ENCODE results near the gene SETD7. TPM values are rescaled to one million over a fixed set of nuclear protein-coding genes. Genes with fewer than 3 reads are reported as not detected.

Gene SETD7
- total RNA-seq, 1 donor = 99.5 TPM

GRCh38 chr4:139460565-139460964 is 95.5 kb downstream of the SETD7 start:
- no peak for DNase-seq (ENCODE audit: insufficient read length, low spot score, missing footprints)
- Histone ChIP-seq H3K4me2 (ENCODE audit: insufficient read depth, low read length) (no peak overlapping the region), H3K27ac (ENCODE audit: low read depth, low read length) (no peak overlapping the region), H3K4me3 (ENCODE audit: insufficient read depth, low read length) (no peak overlapping the region), H3K36me3 (ENCODE audit: insufficient read depth, low read length) (peaks cover 3% of the 10 kb centered on the region), H4K20me1 (ENCODE audit: insufficient read depth, low read length) (peaks cover 32% of the 10 kb centered on the region), H3K27me3 (ENCODE audit: insufficient read depth, low read length) (no peaks in the 10 kb centered on the region), H3K79me2 (ENCODE audit: insufficient read depth, low read length) (peaks cover 75% of the 10 kb centered on the region), H3K4me1 (ENCODE audit: insufficient read depth, low read length) (peaks cover 13% of the 10 kb centered on the region), H2AFZ (ENCODE audit: low read length) (no peak overlapping the region), H3K9me3 (ENCODE audit: low read depth, low read length) (no peaks in the 10 kb centered on the region)
- no peak for TF ChIP-seq CTCF (IDR thresholded peaks at IDR 0.05; ENCODE audit: extremely low read depth, low read depth, low read length)

GRCh38 chr4:139458999-139459398 is 97.0 kb downstream of the SETD7 start:
- no peak overlapping the region for H2AFZ ChIP-seq (ENCODE audit: low read length)
- no peaks in the 10 kb centered on the region for H3K27me3 ChIP-seq (ENCODE audit: insufficient read depth, low read length)
- H3K9me3 ChIP-seq (ENCODE audit: low read depth, low read length) = no peaks in the 10 kb centered on the region
- TF ChIP-seq CTCF (IDR thresholded peaks at IDR 0.05; ENCODE audit: extremely low read depth, low read depth, low read length) = no peak
- H3K79me2 ChIP-seq (ENCODE audit: insufficient read depth, low read length) = peaks cover 89% of the 10 kb centered on the region
- no peak for DNase-seq (ENCODE audit: insufficient read length, low spot score, missing footprints)
- peaks cover 23% of the 10 kb centered on the region for H3K4me1 ChIP-seq (ENCODE audit: insufficient read depth, low read length)
- H3K4me2 ChIP-seq (ENCODE audit: insufficient read depth, low read length) = no peak overlapping the region
- peaks cover 37% of the 10 kb centered on the region for H4K20me1 ChIP-seq (ENCODE audit: insufficient read depth, low read length)
- no peak overlapping the region for H3K27ac ChIP-seq (ENCODE audit: low read depth, low read length)
- H3K4me3 ChIP-seq (ENCODE audit: insufficient read depth, low read length) = no peak overlapping the region
- H3K36me3 ChIP-seq (ENCODE audit: insufficient read depth, low read length) = peaks cover 3% of the 10 kb centered on the region

- TF ChIP-seq CTCF (IDR thresholded peaks at IDR 0.05; ENCODE audit: extremely low read depth, low read depth, low read length) = no peak
- no peak overlapping the region for H3K27ac ChIP-seq (ENCODE audit: low read depth, low read length)
- H3K4me1 ChIP-seq (ENCODE audit: insufficient read depth, low read length) = peaks cover 23% of the 10 kb centered on the region
- H3K27me3 ChIP-seq (ENCODE audit: insufficient read depth, low read length) = no peaks in the 10 kb centered on the region
- H3K9me3 ChIP-seq (ENCODE audit: low read depth, low read length) = no peaks in the 10 kb centered on the region
- H3K4me2 ChIP-seq (ENCODE audit: insufficient read depth, low read length) = no peak overlapping the region
- DNase-seq (ENCODE audit: insufficient read length, low spot score, missing footprints) = no peak
- peaks cover 85% of the 10 kb centered on the region for H3K79me2 ChIP-seq (ENCODE audit: insufficient read depth, low read length)
- H3K4me3 ChIP-seq (ENCODE audit: insufficient read depth, low read length) = no peak overlapping the region
- peaks cover 3% of the 10 kb centered on the region for H3K36me3 ChIP-seq (ENCODE audit: insufficient read depth, low read length)
- no peak overlapping the region for H2AFZ ChIP-seq (ENCODE audit: low read length)
- H4K20me1 ChIP-seq (ENCODE audit: insufficient read depth, low read length) = peaks cover 37% of the 10 kb centered on the region
Observed at GRCh38 chr4:139458543-139458942, 97.5 kb downstream of the SETD7 start.

- H3K9me3 ChIP-seq (ENCODE audit: low read depth, low read length) = no peaks in the 10 kb centered on the region
- DNase-seq (ENCODE audit: insufficient read length, low spot score, missing footprints) = no peak
- no peak overlapping the region for H3K27ac ChIP-seq (ENCODE audit: low read depth, low read length)
- H3K27me3 ChIP-seq (ENCODE audit: insufficient read depth, low read length) = no peaks in the 10 kb centered on the region
- H3K79me2 ChIP-seq (ENCODE audit: insufficient read depth, low read length) = peaks cover 78% of the 10 kb centered on the region
- H3K4me1 ChIP-seq (ENCODE audit: insufficient read depth, low read length) = peaks cover 28% of the 10 kb centered on the region
- no peaks in the 10 kb centered on the region for H3K36me3 ChIP-seq (ENCODE audit: insufficient read depth, low read length)
- H3K4me2 ChIP-seq (ENCODE audit: insufficient read depth, low read length) = no peak overlapping the region
- no peak overlapping the region for H3K4me3 ChIP-seq (ENCODE audit: insufficient read depth, low read length)
- H4K20me1 ChIP-seq (ENCODE audit: insufficient read depth, low read length) = peaks cover 37% of the 10 kb centered on the region
- TF ChIP-seq CTCF (IDR thresholded peaks at IDR 0.05; ENCODE audit: extremely low read depth, low read depth, low read length) = no peak
- H2AFZ ChIP-seq (ENCODE audit: low read length) = no peak overlapping the region
Observed at GRCh38 chr4:139457318-139457717, 98.7 kb downstream of the SETD7 start.

All from osteoblast (primary cell).